ENCODE data around the gene DSTN.

DSTN gene

GRCh38 chr20:17530153-17530552 is 39.7 kb upstream of the DSTN start:
- TF ChIP-seq CTCF (IDR thresholded peaks at IDR 0.05): no peak

GRCh38 chr20:17530716-17531664 is 38.9 kb upstream of the DSTN start, which contains the start of gene BFSP1:
Gene BFSP1 (minus strand): TSS chr20:17531379. CDS start chr20:17531329, 50 bp downstream.
- no peak for TF ChIP-seq CTCF (IDR thresholded peaks at IDR 0.05)

GRCh38 chr20:17531665-17532025 is 38.2 kb upstream of the DSTN start:
- no peak for TF ChIP-seq CTCF (IDR thresholded peaks at IDR 0.05)

- TF ChIP-seq CTCF (IDR thresholded peaks at IDR 0.05): no peak
These were observed 36.5 kb upstream of the DSTN start for GRCh38 chr20:17533396-17533795.

GRCh38 chr20:17534077-17534476 is 35.8 kb upstream of the DSTN start:
- TF ChIP-seq CTCF (IDR thresholded peaks at IDR 0.05): no peak

GRCh38 chr20:17536944-17537444 is 32.9 kb upstream of the DSTN start:
- TF ChIP-seq CTCF (IDR thresholded peaks at IDR 0.05): peak; percentile 82

- no peak for TF ChIP-seq CTCF (IDR thresholded peaks at IDR 0.05)
These were observed 31.9 kb upstream of the DSTN start for GRCh38 chr20:17537959-17538358.
